Mesodermal cell (in vitro differentiated cells): ENCODE data around the gene SASH1.
A peak's percentile ranks its signal among the peaks of the same experiment; 100 is the strongest.

Experiments
- H3K27ac ChIP-seq: 2 replicates; pipeline ENCODE4 v1.7.0; 2013; ENCODE audit warnings: mild to moderate bottlenecking, low read depth, low read length, moderate library complexity; ENCODE audit not compliant: severe bottlenecking
- H3K36me3 ChIP-seq: 2 replicates; pipeline ENCODE4 v1.7.1; 2013; ENCODE audit warnings: mild to moderate bottlenecking, low read length, moderate library complexity; ENCODE audit not compliant: control insufficient read depth, insufficient read depth
- H3K4me1 ChIP-seq: one replicate; pipeline ENCODE4 v1.7.1; 2013; ENCODE audit warnings: mild to moderate bottlenecking, low read length; ENCODE audit not compliant: insufficient read depth, control insufficient read depth, poor library complexity, severe bottlenecking
- H3K4me3 ChIP-seq: 2 replicates; pipeline ENCODE4 v1.7.0; 2013; ENCODE audit warnings: low read length, control low read depth, mild to moderate bottlenecking; ENCODE audit not compliant: insufficient read depth, poor library complexity, severe bottlenecking; ENCODE audit errors: extremely low read depth
- H3K9me3 ChIP-seq: 2 replicates; pipeline ENCODE4 v1.7.1; 2013; ENCODE audit warnings: mild to moderate bottlenecking, low read length, moderate library complexity; ENCODE audit not compliant: control insufficient read depth
- WGBS, 2 experiments: methylation state at CpG; one replicate each; pipeline ENCODE4 v1.1.5; 2013; ENCODE audit warnings: missing lambda C conversion rate in 2 of 2; ENCODE audit not compliant: insufficient coverage in 2 of 2; 5-methylcytosine and 5-hydroxymethylcytosine counted together

Gene SASH1

DNA sequence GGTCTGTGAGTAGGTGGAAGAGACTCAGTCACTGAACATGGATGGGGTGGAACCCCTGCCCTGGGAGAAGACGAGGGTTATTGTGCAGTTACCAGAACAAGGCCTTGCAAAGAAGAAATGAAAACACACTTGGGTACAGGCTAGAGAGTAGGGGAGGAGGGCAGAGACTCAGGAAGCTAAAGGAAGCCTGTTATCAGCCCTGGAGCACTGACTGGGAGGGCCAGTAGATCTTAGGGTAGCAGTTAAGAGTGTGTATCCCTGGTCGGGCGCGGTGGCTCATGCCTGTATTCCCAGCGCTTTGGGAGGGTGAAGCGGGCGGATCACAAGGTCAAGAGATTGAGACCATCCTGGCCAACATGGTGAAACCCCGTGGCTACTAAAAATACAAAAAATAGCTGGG is 74.4 kb downstream of the SASH1 start:
- Histone ChIP-seq H3K4me3 (no peak overlapping the region), H3K27ac (no peak overlapping the region), H3K9me3 (no peaks in the 10 kb centered on the region), H3K4me1 (no peaks in the 10 kb centered on the region), H3K36me3 (peaks cover 4% of the 10 kb centered on the region)
- WGBS, 2 experiments: 90 to 97% methylated on average over 7 to 8 of the region's 8 CpGs

DNA sequence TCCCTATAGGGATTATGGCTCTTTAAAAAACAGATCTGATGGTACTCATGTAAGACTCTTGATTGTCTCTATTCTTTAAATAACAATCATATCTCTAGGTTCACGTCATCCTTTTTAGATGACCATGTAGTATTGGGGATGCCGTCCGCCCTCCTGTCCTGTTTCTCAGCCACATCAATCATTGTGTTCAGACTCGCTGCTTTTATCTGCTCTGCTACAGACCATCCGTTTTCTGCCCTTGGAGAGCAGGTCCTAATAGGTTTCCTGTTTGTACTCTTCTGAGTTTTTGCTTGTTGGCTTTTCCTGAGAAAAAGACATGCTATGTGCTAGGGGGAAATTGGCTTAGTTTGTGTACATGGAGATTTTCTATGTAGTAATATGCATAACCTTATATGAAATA is 76.8 kb downstream of the SASH1 start:
- 46 to 69% methylated on average over 5 of the region's 5 CpGs for WGBS, 2 experiments
- Histone ChIP-seq H3K4me1 (no peaks in the 10 kb centered on the region), H3K9me3 (no peaks in the 10 kb centered on the region), H3K36me3 (peaks cover 6% of the 10 kb centered on the region), H3K27ac (no peak overlapping the region), H3K4me3 (no peak overlapping the region)

DNA sequence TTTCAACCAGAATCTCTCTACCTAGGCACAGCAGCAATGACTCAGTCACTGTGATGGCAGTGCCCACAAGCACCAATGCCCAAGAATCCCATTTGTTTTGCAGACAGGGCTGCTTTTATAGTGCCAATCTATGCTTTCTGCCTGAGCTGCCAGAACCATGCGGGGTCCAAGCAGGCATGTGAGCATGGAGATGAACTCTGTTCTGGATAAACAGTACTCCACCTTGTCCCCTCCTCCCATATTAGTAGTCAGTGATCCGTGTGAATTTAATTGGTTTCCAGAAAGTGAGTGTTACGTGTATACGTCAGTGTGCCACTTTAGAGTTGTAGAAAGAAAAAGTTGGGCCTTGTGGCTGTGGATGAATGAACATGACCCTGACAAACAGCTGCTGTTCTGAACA is 79.4 kb downstream of the SASH1 start:
- Histone ChIP-seq H3K36me3 (peaks cover 6% of the 10 kb centered on the region), H3K4me1 (no peaks in the 10 kb centered on the region), H3K27ac (no peak overlapping the region), H3K4me3 (no peak overlapping the region), H3K9me3 (no peaks in the 10 kb centered on the region)
- 94 to 100% methylated on average over 2 to 3 of the region's 4 CpGs for WGBS, 2 experiments

DNA sequence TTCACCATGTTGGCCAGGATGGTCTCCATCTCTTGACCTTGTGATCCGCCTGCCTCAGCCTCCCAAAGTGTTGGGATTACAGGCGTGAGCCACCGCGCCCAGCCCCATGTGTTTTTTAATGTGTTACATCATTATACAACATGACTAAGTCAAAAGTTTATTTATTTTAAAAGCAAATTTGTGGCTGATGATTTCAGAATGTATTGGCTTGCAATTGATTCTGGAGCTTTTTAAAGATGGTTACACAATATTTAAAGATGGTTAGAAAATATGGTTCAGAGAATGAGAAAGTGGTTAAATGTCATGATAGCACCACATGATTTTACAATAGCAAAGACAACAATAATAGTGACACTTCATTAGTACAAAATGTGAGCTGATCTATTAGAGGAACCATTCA is 80.5 kb downstream of the SASH1 start:
- Histone ChIP-seq H3K27ac (no peak overlapping the region), H3K4me1 (no peaks in the 10 kb centered on the region), H3K9me3 (no peaks in the 10 kb centered on the region), H3K4me3 (no peak overlapping the region), H3K36me3 (peaks cover 6% of the 10 kb centered on the region)
- no CpG with 5 or more reads among the region's 4 CpGs for WGBS, 2 experiments

DNA sequence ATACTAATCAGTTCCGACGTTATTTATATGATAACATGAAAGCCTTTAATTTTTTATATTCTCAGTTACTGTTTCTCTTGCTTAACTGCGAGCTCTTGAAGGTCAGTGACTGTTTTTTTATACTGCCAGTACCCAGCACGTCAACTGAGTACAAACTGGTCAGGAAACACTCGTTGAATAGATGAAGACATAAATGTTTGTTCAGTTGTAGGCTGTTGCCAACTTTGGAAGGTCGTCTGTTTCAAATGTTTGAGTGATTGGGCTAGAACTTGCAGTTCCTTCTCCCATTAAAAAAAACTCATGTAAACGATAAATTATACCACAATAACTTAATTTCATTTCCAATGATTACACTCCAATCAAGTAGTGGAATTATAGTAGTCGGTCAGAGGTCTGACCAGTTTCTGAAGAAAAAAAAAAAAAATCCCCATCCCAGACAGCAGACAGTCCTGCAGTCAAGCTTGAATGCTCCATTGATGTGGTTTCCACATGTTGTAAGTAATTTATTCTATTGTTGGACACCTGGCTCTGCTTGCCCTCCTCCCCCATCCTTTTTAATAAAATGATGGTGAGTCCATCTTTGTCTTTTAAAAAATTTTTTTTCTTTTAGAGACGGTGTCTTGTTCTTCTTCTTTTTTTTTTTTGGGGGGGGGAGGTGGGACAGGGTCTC is 81.1 kb downstream of the SASH1 start:
- Histone ChIP-seq H3K36me3 (peaks cover 6% of the 10 kb centered on the region), H3K4me1 (no peaks in the 10 kb centered on the region), H3K4me3 (no peak overlapping the region), H3K27ac (no peak overlapping the region), H3K9me3 (no peaks in the 10 kb centered on the region)
- WGBS, 2 experiments: 96 to 100% methylated on average over 2 to 5 of the region's 9 CpGs

DNA sequence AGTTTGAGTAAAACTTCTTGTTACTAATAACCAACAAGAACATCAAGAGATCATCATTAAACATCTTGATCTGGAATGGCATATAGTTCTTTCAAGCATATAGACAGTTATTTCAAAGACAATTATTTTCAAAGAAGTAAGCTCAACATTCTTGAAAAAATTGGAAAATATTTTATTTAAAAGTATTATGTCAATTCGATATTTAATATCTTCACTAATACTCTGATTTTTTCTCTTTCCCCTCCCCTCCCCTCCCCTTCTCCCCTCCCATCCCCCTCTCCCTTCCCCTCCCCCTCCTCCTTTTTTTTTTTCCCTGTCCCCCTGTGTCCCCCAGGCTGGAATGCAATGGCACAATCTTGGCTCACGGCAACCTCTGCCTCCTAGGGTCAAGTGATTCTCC is 82.8 kb downstream of the SASH1 start:
- Histone ChIP-seq H3K9me3 (no peaks in the 10 kb centered on the region), H3K36me3 (peaks cover 10% of the 10 kb centered on the region), H3K27ac (no peak overlapping the region), H3K4me3 (no peak overlapping the region), H3K4me1 (no peaks in the 10 kb centered on the region)
- 100% methylated on average over 1 of the region's 2 CpGs; no CpG with 5 or more reads in 1 of the 2 experiments for WGBS, 2 experiments

DNA sequence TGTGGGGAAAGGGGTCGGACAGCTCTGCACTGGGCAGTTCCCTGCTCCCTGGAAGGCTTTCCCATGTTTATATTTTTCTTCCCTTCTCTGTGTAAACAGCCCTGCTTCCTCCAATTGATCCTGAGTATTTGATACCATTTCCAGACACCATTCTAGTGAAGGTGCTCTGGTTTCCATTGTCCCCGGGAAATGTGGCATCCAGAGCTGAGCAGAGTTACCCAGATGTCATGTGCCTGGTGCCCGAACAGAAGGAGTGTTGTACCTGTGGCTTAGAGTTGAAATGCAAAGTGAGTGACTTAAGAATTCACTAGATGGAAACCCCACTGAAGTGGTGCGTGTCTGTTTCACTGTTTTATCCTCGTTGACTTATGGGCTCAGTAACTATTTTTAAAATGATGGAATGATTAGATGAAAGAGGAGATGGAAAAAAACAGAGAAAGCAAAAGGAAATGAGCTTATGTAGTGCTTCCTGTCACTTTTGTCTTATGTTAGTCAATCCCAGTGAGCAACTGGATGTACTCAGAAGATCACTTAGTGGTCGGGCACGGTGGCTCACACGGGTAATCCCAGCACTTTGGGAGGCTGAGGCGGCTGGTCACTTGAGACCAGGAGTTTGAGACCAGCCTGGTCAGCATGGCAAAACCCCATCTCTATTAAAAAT is 83.8 kb downstream of the SASH1 start:
- Histone ChIP-seq H3K27ac (peak overlapping the region; percentile 23), H3K36me3 (peaks cover 12% of the 10 kb centered on the region)
- WGBS, 2 experiments: 82 to 93% methylated on average over 7 of the region's 9 CpGs

DNA sequence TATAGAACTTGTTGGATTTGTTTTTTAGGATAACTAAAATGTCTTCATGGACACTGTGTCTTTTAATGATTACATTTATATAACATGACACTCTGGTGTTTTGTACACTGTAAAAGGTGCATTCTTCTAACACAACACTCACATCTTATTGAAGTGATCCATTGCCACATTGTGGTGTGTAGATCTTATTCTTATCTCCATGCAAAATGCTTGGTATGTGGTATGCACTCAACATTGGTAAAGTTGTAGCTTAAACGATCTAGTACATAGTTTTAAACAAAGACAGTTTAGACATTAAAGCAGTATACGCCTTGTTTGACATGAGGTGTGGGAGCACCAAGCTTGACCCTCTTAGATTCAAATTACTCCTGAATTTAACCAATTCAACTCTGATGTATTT is 84.7 kb downstream of the SASH1 start:
- H3K4me3 ChIP-seq: no peak overlapping the region
- H3K9me3 ChIP-seq: no peaks in the 10 kb centered on the region
- peaks cover 7% of the 10 kb centered on the region for H3K36me3 ChIP-seq
- H3K27ac ChIP-seq: no peak overlapping the region
- no peaks in the 10 kb centered on the region for H3K4me1 ChIP-seq
- 92 to 100% methylated on average over 1 to 2 of the region's 2 CpGs for WGBS, 2 experiments

More for the DNA sequence above, 83.8 kb downstream of the SASH1 start:
- Histone ChIP-seq H3K4me1 (no peaks in the 10 kb centered on the region), H3K4me3 (no peak overlapping the region), H3K9me3 (no peaks in the 10 kb centered on the region)

DNA sequence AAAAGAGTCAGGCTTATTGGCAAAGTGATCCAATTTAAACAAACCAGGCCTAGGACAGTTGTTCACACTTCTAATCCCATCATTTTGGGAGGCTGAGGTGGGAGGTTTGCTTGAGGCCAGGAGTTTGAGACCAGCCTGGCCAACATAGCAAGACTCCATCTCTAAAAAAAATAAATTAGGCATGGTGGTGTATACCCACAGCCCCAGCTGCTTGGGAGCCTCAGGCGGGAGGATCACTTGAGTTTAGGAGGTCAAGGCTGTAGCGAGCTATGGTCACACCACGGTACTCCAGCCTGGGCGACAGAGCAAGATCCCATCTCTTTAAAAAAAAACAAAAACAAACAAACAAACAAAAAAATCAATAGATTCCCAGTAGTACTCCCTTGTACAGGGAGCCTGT is 86.8 kb downstream of the SASH1 start:
- 86% methylated on average over 1 of the region's 4 CpGs; no CpG with 5 or more reads in 1 of the 2 experiments for WGBS, 2 experiments
- H3K4me1 ChIP-seq: no peaks in the 10 kb centered on the region

DNA sequence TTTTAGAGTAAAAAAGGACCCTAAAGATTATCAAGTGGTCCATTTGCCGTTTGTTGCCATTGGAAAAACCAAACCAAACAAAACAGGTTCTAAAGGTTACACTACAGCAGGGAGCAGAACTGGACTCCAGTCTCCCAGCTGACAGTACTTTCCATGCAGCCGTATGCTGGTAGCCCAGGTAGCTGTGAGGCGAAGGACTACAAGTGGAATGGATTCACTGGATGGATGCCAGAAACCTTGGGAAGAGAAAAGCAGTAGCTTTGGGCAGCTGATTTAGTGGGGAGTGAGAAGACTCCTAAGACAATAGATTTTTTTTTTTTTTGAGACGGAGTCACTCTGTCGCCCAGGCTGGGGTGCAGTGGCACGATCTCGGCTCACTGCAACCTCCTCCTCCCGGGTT is 88.3 kb downstream of the SASH1 start:
- 94 to 96% methylated on average over 4 to 5 of the region's 8 CpGs for WGBS, 2 experiments
- Histone ChIP-seq H3K4me3 (no peak overlapping the region), H3K9me3 (no peaks in the 10 kb centered on the region), H3K36me3 (peaks cover 7% of the 10 kb centered on the region), H3K27ac (no peak overlapping the region), H3K4me1 (no peaks in the 10 kb centered on the region)

More for the DNA sequence above, 86.8 kb downstream of the SASH1 start:
- Histone ChIP-seq H3K27ac (no peak overlapping the region), H3K9me3 (no peaks in the 10 kb centered on the region), H3K36me3 (peaks cover 7% of the 10 kb centered on the region), H3K4me3 (no peak overlapping the region)

DNA sequence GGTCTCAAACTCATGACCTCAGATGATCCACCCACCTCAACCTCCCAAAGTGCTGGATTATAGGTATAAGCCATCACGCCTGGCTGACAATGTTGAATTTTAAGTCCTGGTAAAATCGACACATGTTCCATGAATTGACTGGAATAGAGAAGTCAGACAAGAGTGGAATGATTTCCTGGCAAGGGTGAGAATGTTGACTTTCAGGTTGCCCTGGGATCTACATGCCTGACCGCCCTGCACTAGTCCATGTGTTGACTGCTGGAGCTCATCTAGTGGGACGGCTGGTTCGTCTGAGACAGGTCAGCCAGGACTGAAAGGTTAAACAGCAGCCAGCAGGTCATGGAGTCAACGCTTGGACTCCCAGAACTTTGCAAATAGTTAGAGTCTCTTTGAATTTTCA is 88.8 kb downstream of the SASH1 start:
- H3K4me1 ChIP-seq: no peaks in the 10 kb centered on the region
- no peak overlapping the region for H3K4me3 ChIP-seq
- H3K36me3 ChIP-seq: peaks cover 7% of the 10 kb centered on the region
- no peaks in the 10 kb centered on the region for H3K9me3 ChIP-seq
- H3K27ac ChIP-seq: no peak overlapping the region
- WGBS, 2 experiments: 88 to 95% methylated on average over 5 to 6 of the region's 6 CpGs
